Measurements from ENCODE around the gene F2RL3.
"Not testable (repeated sequence)": the region's sequence is repeated elsewhere in the genome, so short reads cannot be mapped to it uniquely, and the experiment has no call there.

The F2RL3 gene

GRCh38 chr19:16922592-16922934 is 33.8 kb downstream of the F2RL3 start:
- H3K36me3 Mint-ChIP-seq (ENCODE audit: insufficient read depth) = peaks cover 3% of the 10 kb centered on the region
- peaks cover 12% of the 10 kb centered on the region for H3K9me3 Mint-ChIP-seq
- H3K4me1 Mint-ChIP-seq = no peaks in the 10 kb centered on the region
- no peak overlapping the region for H3K27ac Mint-ChIP-seq (ENCODE audit: low read depth)
- DNase-seq (ENCODE audit: low spot score in 2 of 2) (no peak), ATAC-seq (replicated peaks; ENCODE audit: extremely low read depth, poor library complexity, severe bottlenecking) (no peak)
- H3K27me3 Mint-ChIP-seq = peaks cover 33% of the 10 kb centered on the region
- H3K4me3 Mint-ChIP-seq = no peak overlapping the region

- no peak overlapping the region for H3K4me3 Mint-ChIP-seq
- ATAC-seq (replicated peaks; ENCODE audit: extremely low read depth, poor library complexity, severe bottlenecking) (no peak), DNase-seq (ENCODE audit: low spot score in 2 of 2) (no peak)
- peaks cover 12% of the 10 kb centered on the region for H3K9me3 Mint-ChIP-seq
- no peak overlapping the region for H3K27ac Mint-ChIP-seq (ENCODE audit: low read depth)
- H3K4me1 Mint-ChIP-seq = no peaks in the 10 kb centered on the region
- peaks cover 36% of the 10 kb centered on the region for H3K27me3 Mint-ChIP-seq
- peaks cover 3% of the 10 kb centered on the region for H3K36me3 Mint-ChIP-seq (ENCODE audit: insufficient read depth)
Measured at GRCh38 chr19:16922949-16923348, 34.1 kb downstream of the F2RL3 start.

- DNase-seq (ENCODE audit: low spot score in 2 of 2) (no peak), ATAC-seq (replicated peaks; ENCODE audit: extremely low read depth, poor library complexity, severe bottlenecking) (no peak)
- Mint-ChIP-seq H3K4me3 (no peak overlapping the region), H3K36me3 (ENCODE audit: insufficient read depth) (no peaks in the 10 kb centered on the region), H3K27ac (ENCODE audit: low read depth) (no peak overlapping the region), H3K9me3 (peaks cover 12% of the 10 kb centered on the region), H3K27me3 (peaks cover 44% of the 10 kb centered on the region), H3K4me1 (no peaks in the 10 kb centered on the region)
Measured at GRCh38 chr19:16927883-16928282, 39.1 kb downstream of the F2RL3 start.

GRCh38 chr19:16928351-16928750 is 39.6 kb downstream of the F2RL3 start:
- ATAC-seq (replicated peaks; ENCODE audit: extremely low read depth, poor library complexity, severe bottlenecking) (no peak), DNase-seq (ENCODE audit: low spot score in 2 of 2) (no peak)
- Mint-ChIP-seq H3K27ac (ENCODE audit: low read depth) (no peak overlapping the region), H3K36me3 (ENCODE audit: insufficient read depth) (no peaks in the 10 kb centered on the region), H3K27me3 (peaks cover 40% of the 10 kb centered on the region), H3K9me3 (peaks cover 14% of the 10 kb centered on the region), H3K4me3 (no peak overlapping the region), H3K4me1 (no peaks in the 10 kb centered on the region)

- ATAC-seq (replicated peaks; ENCODE audit: extremely low read depth, poor library complexity, severe bottlenecking) (no peak), DNase-seq (ENCODE audit: low spot score in 2 of 2) (no peak)
- Mint-ChIP-seq H3K9me3 (peaks cover 19% of the 10 kb centered on the region), H3K27ac (ENCODE audit: low read depth) (no peak overlapping the region), H3K27me3 (peaks cover 40% of the 10 kb centered on the region), H3K4me1 (no peaks in the 10 kb centered on the region), H3K4me3 (no peak overlapping the region), H3K36me3 (ENCODE audit: insufficient read depth) (no peaks in the 10 kb centered on the region)
Measured at GRCh38 chr19:16928916-16929315, 40.1 kb downstream of the F2RL3 start.

GRCh38 chr19:16930753-16931152 is 42.0 kb downstream of the F2RL3 start:
- Mint-ChIP-seq H3K9me3 (peaks cover 23% of the 10 kb centered on the region), H3K4me1 (no peaks in the 10 kb centered on the region), H3K27ac (ENCODE audit: low read depth) (no peak overlapping the region), H3K27me3 (peaks cover 40% of the 10 kb centered on the region), H3K36me3 (ENCODE audit: insufficient read depth) (no peaks in the 10 kb centered on the region), H3K4me3 (no peak overlapping the region)
- ATAC-seq (replicated peaks; ENCODE audit: extremely low read depth, poor library complexity, severe bottlenecking) (no peak), DNase-seq (ENCODE audit: low spot score in 2 of 2) (no peak)

GRCh38 chr19:16931306-16931705 is 42.5 kb downstream of the F2RL3 start:
- H3K4me3 Mint-ChIP-seq = no peak overlapping the region

GRCh38 chr19:16934489-16934888 is 45.7 kb downstream of the F2RL3 start:
- Mint-ChIP-seq H3K4me1 (no peaks in the 10 kb centered on the region), H3K36me3 (ENCODE audit: insufficient read depth) (no peaks in the 10 kb centered on the region), H3K27me3 (peaks cover 12% of the 10 kb centered on the region), H3K9me3 (peaks cover 18% of the 10 kb centered on the region), H3K27ac (ENCODE audit: low read depth) (no peak overlapping the region), H3K4me3 (no peak overlapping the region)
- no peak for DNase-seq (ENCODE audit: low spot score in 2 of 2)
- no peak for ATAC-seq (replicated peaks; ENCODE audit: extremely low read depth, poor library complexity, severe bottlenecking)

More at GRCh38 chr19:16931306-16931705, 42.5 kb downstream of the F2RL3 start:
- no peaks in the 10 kb centered on the region for H3K36me3 Mint-ChIP-seq (ENCODE audit: insufficient read depth)
- H3K4me1 Mint-ChIP-seq = no peaks in the 10 kb centered on the region
- H3K27me3 Mint-ChIP-seq = peaks cover 40% of the 10 kb centered on the region
- DNase-seq (ENCODE audit: low spot score in 2 of 2) (no peak), ATAC-seq (replicated peaks; ENCODE audit: extremely low read depth, poor library complexity, severe bottlenecking) (no peak)
- H3K27ac Mint-ChIP-seq (ENCODE audit: low read depth) = no peak overlapping the region
- H3K9me3 Mint-ChIP-seq = peaks cover 23% of the 10 kb centered on the region

- H3K36me3 Mint-ChIP-seq (ENCODE audit: insufficient read depth) = no peaks in the 10 kb centered on the region
- H3K9me3 Mint-ChIP-seq = peaks cover 18% of the 10 kb centered on the region
- H3K27ac Mint-ChIP-seq (ENCODE audit: low read depth) = no peak overlapping the region
- H3K4me1 Mint-ChIP-seq = no peaks in the 10 kb centered on the region
- H3K27me3 Mint-ChIP-seq = no peaks in the 10 kb centered on the region
- no peak overlapping the region for H3K4me3 Mint-ChIP-seq
- DNase-seq (ENCODE audit: low spot score in 2 of 2) (no peak), ATAC-seq (replicated peaks; ENCODE audit: extremely low read depth, poor library complexity, severe bottlenecking) (no peak)
Measured at GRCh38 chr19:16936901-16937300, 48.1 kb downstream of the F2RL3 start.

GRCh38 chr19:16937796-16938195 is 49.0 kb downstream of the F2RL3 start:
- H3K36me3 Mint-ChIP-seq (ENCODE audit: insufficient read depth); H3K27me3 Mint-ChIP-seq; H3K27ac Mint-ChIP-seq (ENCODE audit: low read depth); H3K4me1 Mint-ChIP-seq; ATAC-seq (replicated peaks; ENCODE audit: extremely low read depth, poor library complexity, severe bottlenecking); H3K4me3 Mint-ChIP-seq; DNase-seq (ENCODE audit: low spot score in 2 of 2): not testable (repeated sequence)
- H3K9me3 Mint-ChIP-seq = peaks cover 18% of the 10 kb centered on the region

- peaks cover 18% of the 10 kb centered on the region for H3K9me3 Mint-ChIP-seq
- H3K27me3 Mint-ChIP-seq = no peaks in the 10 kb centered on the region
- H3K4me1 Mint-ChIP-seq = no peaks in the 10 kb centered on the region
- no peak overlapping the region for H3K4me3 Mint-ChIP-seq
- no peak overlapping the region for H3K27ac Mint-ChIP-seq (ENCODE audit: low read depth)
- DNase-seq (ENCODE audit: low spot score in 2 of 2) = no peak
- no peak for ATAC-seq (replicated peaks; ENCODE audit: extremely low read depth, poor library complexity, severe bottlenecking)
- H3K36me3 Mint-ChIP-seq (ENCODE audit: insufficient read depth) = no peaks in the 10 kb centered on the region
Measured at GRCh38 chr19:16938211-16938610, 49.4 kb downstream of the F2RL3 start.

- H3K27ac Mint-ChIP-seq (ENCODE audit: low read depth); H3K27me3 Mint-ChIP-seq; H3K9me3 Mint-ChIP-seq; DNase-seq (ENCODE audit: low spot score in 2 of 2); H3K4me3 Mint-ChIP-seq; H3K36me3 Mint-ChIP-seq (ENCODE audit: insufficient read depth); H3K4me1 Mint-ChIP-seq; ATAC-seq (replicated peaks; ENCODE audit: extremely low read depth, poor library complexity, severe bottlenecking): not testable (repeated sequence)
Measured at GRCh38 chr19:16940063-16940462, 51.3 kb downstream of the F2RL3 start.

GRCh38 chr19:16940626-16941025 is 51.8 kb downstream of the F2RL3 start:
- Mint-ChIP-seq H3K27me3 (no peaks in the 10 kb centered on the region), H3K4me1 (no peaks in the 10 kb centered on the region), H3K9me3 (no peaks in the 10 kb centered on the region), H3K4me3 (no peak overlapping the region), H3K27ac (ENCODE audit: low read depth) (no peak overlapping the region), H3K36me3 (ENCODE audit: insufficient read depth) (no peaks in the 10 kb centered on the region)
- ATAC-seq (replicated peaks; ENCODE audit: extremely low read depth, poor library complexity, severe bottlenecking) = no peak
- no peak for DNase-seq (ENCODE audit: low spot score in 2 of 2)

All from central memory CD8-positive, alpha-beta T cell (primary cell).